Esophagus muscularis mucosa (tissue), 4 donors: Measurements from ENCODE around the gene CHDH. TPM values are rescaled to one million over a fixed set of nuclear protein-coding genes. Genes with fewer than 3 reads are reported as not detected.

Experiments used
- DNase-seq: peaks from one replicate; pipeline ENCODE4 v3.0.0-alpha.2; 2017; ENCODE audit errors: extremely low spot score
- H3K27ac ChIP-seq, 4 donors: fragments of 200-600 bp; sonication (generic); replicated peaks in 1 of 4; 1 replicate in 3 of 4; 2 replicates in 1 of 4; pipeline ENCODE4 v1.5.1; 2016 to 2019; ENCODE audit warnings: mild to moderate bottlenecking in 1 of 4
- H3K27me3 ChIP-seq, 4 donors: fragments of 200-600 bp; sonication (generic); one replicate each; pipeline versions ENCODE4 v1.5.1 to v1.6.0; 2016 to 2019
- H3K36me3 ChIP-seq, 4 donors: fragments of 200-600 bp; sonication (generic); one replicate each; pipeline ENCODE4 v1.5.1; 2016 to 2019
- H3K4me1 ChIP-seq, 4 donors: fragments of 200-600 bp; sonication (generic); one replicate each; pipeline ENCODE4 v1.5.1; 2016 to 2019
- H3K4me3 ChIP-seq, 4 donors: fragments of 200-600 bp; sonication (generic); 1 replicate in 2 of 4; 2 replicates in 2 of 4; pipeline ENCODE4 v1.5.1; 2016 to 2019; ENCODE audit warnings: mild to moderate bottlenecking in 4 of 4, moderate library complexity in 1 of 4
- H3K9me3 ChIP-seq, 4 donors: fragments of 200-600 bp; sonication (generic); 1 replicate in 3 of 4; 2 replicates in 1 of 4; pipeline ENCODE4 v1.5.1; 2016 to 2019
- EP300 ChIP-seq: sonication (generic); formaldehyde crosslinking; IDR thresholded peaks from one replicate; pipeline ENCODE4 v1.6.1; 2017; ENCODE audit warnings: antibody characterized with exemption
- POLR2A ChIP-seq: fragments of 450-650 bp; IDR thresholded peaks from one replicate; pipeline ENCODE4 v1.6.1; 2017; ENCODE audit warnings: antibody characterized with exemption, moderate library complexity, mild to moderate bottlenecking, low read depth
- POLR2AphosphoS5 ChIP-seq, 2 donors: sonication (generic); formaldehyde crosslinking; IDR thresholded peaks; one replicate each; pipeline ENCODE4 v1.6.1; 2017; ENCODE audit warnings: antibody characterized with exemption in 2 of 2
- WGBS: methylation state at CpG from one replicate; pipeline ENCODE4 v1.1.5; 2018; 5-methylcytosine and 5-hydroxymethylcytosine counted together
- intact Hi-C: fragments of 100-400 bp; cut with DNase I; formaldehyde crosslinking; loops from one replicate; pipeline ENCODE4 v1.15.1; 2023
- total RNA-seq, 4 donors: library from RNA; depleted of rRNA; stranded (reverse); fragments of >200 nt; gene quantifications; one replicate each; pipeline versions ENCODE4 v1.1.0 to v1.2.1, GENCODE V29; 2016
- TF ChIP-seq, protein P1 (sequence below), 3 experiments: fragments of 200-600 bp in 2 of 3; fragments of 450-650 bp in 1 of 3; sonication (generic) in 2 of 3; IDR thresholded peaks; one replicate each; pipeline ENCODE4 v1.5.1; 2017 to 2019; ENCODE audit warnings: antibody characterized with exemption in 3 of 3, mild to moderate bottlenecking in 2 of 3, moderate library complexity in 1 of 3

Gene CHDH
- total RNA-seq, 4 donors from 2014 or later, result 0.42 to 3.2 (median 1.7) TPM

GRCh38 chr3:53862241-53862640 lies 16.0 kb upstream of the CHDH start:
- no peaks in the 10 kb centered on the region for H3K9me3 ChIP-seq
- H3K27ac ChIP-seq, result no peak overlapping the region
- H3K4me3 ChIP-seq, result no peak overlapping the region
- 96% methylated on average over 3 of the region's 3 CpGs for WGBS
- peaks cover 19 to 85% (median 66%) of the 10 kb centered on the region in 4 donors for H3K36me3 ChIP-seq
- no peaks in the 10 kb centered on the region for H3K4me1 ChIP-seq
- no peak for DNase-seq
- no peaks in the 10 kb centered on the region for H3K27me3 ChIP-seq
- TF ChIP-seq, protein P1, sequence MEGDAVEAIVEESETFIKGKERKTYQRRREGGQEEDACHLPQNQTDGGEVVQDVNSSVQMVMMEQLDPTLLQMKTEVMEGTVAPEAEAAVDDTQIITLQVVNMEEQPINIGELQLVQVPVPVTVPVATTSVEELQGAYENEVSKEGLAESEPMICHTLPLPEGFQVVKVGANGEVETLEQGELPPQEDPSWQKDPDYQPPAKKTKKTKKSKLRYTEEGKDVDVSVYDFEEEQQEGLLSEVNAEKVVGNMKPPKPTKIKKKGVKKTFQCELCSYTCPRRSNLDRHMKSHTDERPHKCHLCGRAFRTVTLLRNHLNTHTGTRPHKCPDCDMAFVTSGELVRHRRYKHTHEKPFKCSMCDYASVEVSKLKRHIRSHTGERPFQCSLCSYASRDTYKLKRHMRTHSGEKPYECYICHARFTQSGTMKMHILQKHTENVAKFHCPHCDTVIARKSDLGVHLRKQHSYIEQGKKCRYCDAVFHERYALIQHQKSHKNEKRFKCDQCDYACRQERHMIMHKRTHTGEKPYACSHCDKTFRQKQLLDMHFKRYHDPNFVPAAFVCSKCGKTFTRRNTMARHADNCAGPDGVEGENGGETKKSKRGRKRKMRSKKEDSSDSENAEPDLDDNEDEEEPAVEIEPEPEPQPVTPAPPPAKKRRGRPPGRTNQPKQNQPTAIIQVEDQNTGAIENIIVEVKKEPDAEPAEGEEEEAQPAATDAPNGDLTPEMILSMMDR (IDR thresholded peaks at IDR 0.05), result no peak
- TF ChIP-seq POLR2AphosphoS5 (IDR thresholded peaks at IDR 0.05), result no peak
- TF ChIP-seq POLR2A, result no peak
- intact Hi-C loops, result no loop called here

DNA sequence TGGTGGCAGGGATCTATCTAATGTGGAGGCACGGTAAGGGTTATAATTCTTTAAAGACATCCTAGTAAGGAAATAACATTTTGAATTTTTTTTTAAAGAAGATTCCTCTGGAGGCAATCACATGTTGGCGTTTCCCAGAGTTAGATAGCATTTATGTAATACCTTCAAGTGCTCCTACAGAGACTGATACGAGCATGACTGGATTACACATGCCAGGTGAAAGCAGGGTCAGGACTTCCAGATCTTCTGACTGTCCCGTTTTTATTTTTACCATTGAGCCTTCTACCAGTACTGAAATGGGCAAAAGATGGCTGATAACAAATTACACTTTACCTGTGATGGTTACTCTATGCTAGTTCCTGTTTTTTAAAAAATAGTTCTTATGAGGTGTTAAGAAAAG lies 14.0 kb upstream of the CHDH start:
- H3K4me1 ChIP-seq, result no peaks in the 10 kb centered on the region
- intact Hi-C loops, result no loop called here
- no peaks in the 10 kb centered on the region for H3K27me3 ChIP-seq
- WGBS, result 80% methylated on average over 4 of the region's 4 CpGs
- DNase-seq, result no peak
- no peaks in the 10 kb centered on the region for H3K9me3 ChIP-seq
- H3K4me3 ChIP-seq, result no peak overlapping the region
- H3K36me3 ChIP-seq, result peaks cover 15 to 66% (median 48%) of the 10 kb centered on the region in 4 donors
- no peak overlapping the region for H3K27ac ChIP-seq
- TF ChIP-seq POLR2A (no peak), EP300 (no peak)

- intact Hi-C loops, result no loop called here
- TF ChIP-seq EP300 (no peak), POLR2A (no peak), POLR2AphosphoS5 (IDR thresholded peaks at IDR 0.05) (no peak)
- TF ChIP-seq, protein P1 (IDR thresholded peaks at IDR 0.05), result no peak
- 92% methylated on average over 6 of the region's 6 CpGs for WGBS
- H3K9me3 ChIP-seq, result no peaks in the 10 kb centered on the region
- no peak overlapping the region for H3K27ac ChIP-seq
- no peak for DNase-seq
- no peaks in the 10 kb centered on the region for H3K4me1 ChIP-seq
- peaks cover 7 to 55% (median 37%) of the 10 kb centered on the region in 4 donors for H3K36me3 ChIP-seq
- no peak overlapping the region for H3K4me3 ChIP-seq
- no peaks in the 10 kb centered on the region for H3K27me3 ChIP-seq
Measured at GRCh38 chr3:53859178-53859577, 13.0 kb upstream of the CHDH start.

- no peak for DNase-seq
- Histone ChIP-seq H3K36me3 (peaks cover 6 to 46% (median 28%) of the 10 kb centered on the region in 4 donors), H3K9me3 (no peaks in the 10 kb centered on the region), H3K27ac (no peak overlapping the region), H3K4me1 (no peaks in the 10 kb centered on the region), H3K27me3 (no peaks in the 10 kb centered on the region), H3K4me3 (no peak overlapping the region)
- TF ChIP-seq, protein P1 (IDR thresholded peaks at IDR 0.05), result no peak
- TF ChIP-seq EP300 (no peak), POLR2A (no peak), POLR2AphosphoS5 (IDR thresholded peaks at IDR 0.05) (no peak)
- 82% methylated on average over 7 of the region's 7 CpGs for WGBS
- intact Hi-C loops, result no loop called here
Measured at GRCh38 chr3:53858096-53858741, 12.0 kb upstream of the CHDH start.

GRCh38 chr3:53856964-53857363 lies 10.7 kb upstream of the CHDH start:
- Histone ChIP-seq H3K4me1 (no peaks in the 10 kb centered on the region), H3K27me3 (no peaks in the 10 kb centered on the region), H3K4me3 (no peak overlapping the region), H3K9me3 (no peaks in the 10 kb centered on the region), H3K27ac (no peak overlapping the region), H3K36me3 (peaks cover under 1 to 33% (median 17%) of the 10 kb centered on the region in 4 donors)
- 79% methylated on average over 7 of the region's 7 CpGs for WGBS
- DNase-seq, result no peak
- intact Hi-C loops, result no loop called here
- TF ChIP-seq, protein P1 (IDR thresholded peaks at IDR 0.05), result no peak
- TF ChIP-seq EP300, result no peak
- no peak for TF ChIP-seq POLR2AphosphoS5 (IDR thresholded peaks at IDR 0.05)
- no peak for TF ChIP-seq POLR2A
